Mesendoderm (in vitro differentiated cells): ENCODE data around the gene LDLRAD4.

Experiments
- DNase-seq: peaks from one replicate; pipeline ENCODE4 v3.0.0; 2013
- H2AK5ac ChIP-seq: 2 replicates; pipeline ENCODE4 v1.6.1; 2013; ENCODE audit warnings: low read length, inconsistent platforms
- H2BK120ac ChIP-seq: 2 replicates; pipeline ENCODE4 v1.6.1; 2013; ENCODE audit warnings: low read depth, mild to moderate bottlenecking, low read length, moderate library complexity, mixed read lengths
- H2BK15ac ChIP-seq: replicated peaks from 2 replicates; pipeline ENCODE4 v1.6.1; 2013; ENCODE audit warnings: low read depth, mild to moderate bottlenecking, moderate library complexity
- H2BK5ac ChIP-seq: 2 replicates; pipeline ENCODE4 v1.6.1; 2013; ENCODE audit warnings: low read length, inconsistent platforms
- H3K18ac ChIP-seq: 2 replicates; pipeline ENCODE4 v1.6.1; 2013; ENCODE audit warnings: mild to moderate bottlenecking, low read length, mixed read lengths
- H3K23ac ChIP-seq: one replicate; pipeline ENCODE4 v1.6.1; 2013; ENCODE audit warnings: low read length
- H3K27ac ChIP-seq: 2 replicates; pipeline ENCODE4 v1.5.1; 2013; ENCODE audit warnings: low read depth, mild to moderate bottlenecking, inconsistent platforms, low read length, moderate library complexity
- H3K27me3 ChIP-seq: 2 replicates; pipeline ENCODE4 v1.6.1; 2013; ENCODE audit warnings: low read length, control low read depth, mild to moderate bottlenecking, inconsistent platforms; ENCODE audit not compliant: insufficient read depth, poor library complexity
- H3K36me3 ChIP-seq: 2 replicates; pipeline ENCODE4 v1.6.1; 2013; ENCODE audit warnings: low read length, inconsistent platforms; ENCODE audit not compliant: control insufficient read depth, insufficient read depth
- H3K4ac ChIP-seq: one replicate; pipeline ENCODE4 v1.6.1; 2013; ENCODE audit warnings: low read depth, mild to moderate bottlenecking, low read length, moderate library complexity
- H3K4me1 ChIP-seq: 2 replicates; pipeline ENCODE4 v1.6.1; 2013; ENCODE audit warnings: low read depth, low read length, inconsistent platforms; ENCODE audit not compliant: control insufficient read depth
- H3K4me2 ChIP-seq: 2 replicates; pipeline ENCODE4 v1.6.1; 2013; ENCODE audit warnings: low read length
- H3K4me3 ChIP-seq: 2 replicates; pipeline ENCODE4 v1.5.1; 2013; ENCODE audit warnings: mild to moderate bottlenecking, low read length
- H3K56ac ChIP-seq: one replicate; pipeline ENCODE4 v1.6.1; 2013; ENCODE audit warnings: low read length
- H3K79me1 ChIP-seq: 2 replicates; pipeline ENCODE4 v1.6.1; 2013; ENCODE audit warnings: low read length, inconsistent platforms
- H3K79me2 ChIP-seq: 2 replicates; pipeline ENCODE4 v1.6.1; 2013; ENCODE audit warnings: mild to moderate bottlenecking, low read length; ENCODE audit not compliant: control insufficient read depth, insufficient read depth
- H3K9ac ChIP-seq: 2 replicates; pipeline ENCODE4 v1.6.1; 2013; ENCODE audit warnings: low read length, inconsistent platforms
- H4K5ac ChIP-seq: one replicate; pipeline ENCODE4 v1.6.1; 2013; ENCODE audit warnings: low read length
- H4K8ac ChIP-seq: one replicate; pipeline ENCODE4 v1.6.1; 2013; ENCODE audit warnings: low read depth, mild to moderate bottlenecking, control low read depth, low read length, moderate library complexity
- WGBS: extraction: QIAGEN DNeasy Blood & Tissue Kit; methylation state at CpG from one replicate; pipeline ENCODE4 v1.1.7; 2013; ENCODE audit warnings: low lambda C conversion rate, missing lambda C conversion rate; ENCODE audit not compliant: insufficient coverage; ENCODE audit errors: extremely low coverage; 5-methylcytosine and 5-hydroxymethylcytosine counted together

The LDLRAD4 gene

GRCh38 chr18:13381944-13382365 lies 163.4 kb downstream of the LDLRAD4 start:
- no peak overlapping the region for H3K4ac ChIP-seq
- no peak overlapping the region for H4K5ac ChIP-seq
- H3K23ac ChIP-seq, result no peak overlapping the region
- H3K79me2 ChIP-seq, result no peaks in the 10 kb centered on the region
- no peak overlapping the region for H3K18ac ChIP-seq
- H3K9ac ChIP-seq, result no peak overlapping the region
- H3K4me1 ChIP-seq, result no peaks in the 10 kb centered on the region
- no peak overlapping the region for H2BK5ac ChIP-seq
- no peak overlapping the region for H3K4me2 ChIP-seq
- H2BK120ac ChIP-seq, result no peak overlapping the region
- no peak overlapping the region for H3K56ac ChIP-seq
- no peak overlapping the region for H2BK15ac ChIP-seq
- no peak for DNase-seq
- no peaks in the 10 kb centered on the region for H3K79me1 ChIP-seq
- no peaks in the 10 kb centered on the region for H3K36me3 ChIP-seq
- H2AK5ac ChIP-seq, result no peak overlapping the region
- no peak overlapping the region for H3K4me3 ChIP-seq
- WGBS, result no CpG with 5 or more reads among the region's 14 CpGs
- no peaks in the 10 kb centered on the region for H3K27me3 ChIP-seq
- H4K8ac ChIP-seq, result no peak overlapping the region
- no peak overlapping the region for H3K27ac ChIP-seq

GRCh38 chr18:13382366-13382953 lies 163.9 kb downstream of the LDLRAD4 start:
- Histone ChIP-seq H2AK5ac (no peak overlapping the region), H3K36me3 (no peaks in the 10 kb centered on the region), H3K27ac (no peak overlapping the region), H3K4ac (no peak overlapping the region), H3K4me3 (no peak overlapping the region), H2BK120ac (no peak overlapping the region), H3K79me2 (no peaks in the 10 kb centered on the region), H3K9ac (no peak overlapping the region), H3K79me1 (no peaks in the 10 kb centered on the region), H2BK5ac (no peak overlapping the region), H4K5ac (no peak overlapping the region), H3K27me3 (no peaks in the 10 kb centered on the region), H2BK15ac (no peak overlapping the region), H3K18ac (no peak overlapping the region), H3K56ac (no peak overlapping the region), H3K4me1 (no peaks in the 10 kb centered on the region), H3K23ac (no peak overlapping the region), H4K8ac (no peak overlapping the region), H3K4me2 (no peak overlapping the region)
- no CpG with 5 or more reads among the region's 9 CpGs for WGBS
- no peak for DNase-seq

- Histone ChIP-seq H3K36me3 (no peaks in the 10 kb centered on the region), H3K23ac (no peak overlapping the region), H4K5ac (no peak overlapping the region), H3K18ac (no peak overlapping the region), H3K9ac (no peak overlapping the region), H3K79me1 (no peaks in the 10 kb centered on the region), H3K27ac (no peak overlapping the region), H2BK15ac (no peak overlapping the region), H3K56ac (no peak overlapping the region), H3K27me3 (no peaks in the 10 kb centered on the region), H3K4ac (no peak overlapping the region), H3K4me1 (no peaks in the 10 kb centered on the region), H2AK5ac (no peak overlapping the region), H3K4me3 (no peak overlapping the region), H2BK120ac (no peak overlapping the region), H3K79me2 (no peaks in the 10 kb centered on the region), H3K4me2 (no peak overlapping the region), H2BK5ac (no peak overlapping the region), H4K8ac (no peak overlapping the region)
- WGBS, result no CpG with 5 or more reads among the region's 19 CpGs
- no peak for DNase-seq
These were observed 164.6 kb downstream of the LDLRAD4 start for GRCh38 chr18:13382954-13383827.

GRCh38 chr18:13386891-13387801 lies 168.6 kb downstream of the LDLRAD4 start:
- Histone ChIP-seq H3K4me3 (no peak overlapping the region), H3K23ac (no peak overlapping the region), H3K4me1 (no peaks in the 10 kb centered on the region), H3K36me3 (no peaks in the 10 kb centered on the region), H3K79me2 (no peaks in the 10 kb centered on the region), H3K56ac (no peak overlapping the region), H3K27me3 (no peaks in the 10 kb centered on the region), H3K79me1 (no peaks in the 10 kb centered on the region), H2BK5ac (no peak overlapping the region), H3K4ac (no peak overlapping the region), H3K18ac (no peak overlapping the region), H2BK15ac (no peak overlapping the region), H3K9ac (no peak overlapping the region), H4K8ac (no peak overlapping the region), H2AK5ac (no peak overlapping the region), H3K27ac (no peak overlapping the region), H3K4me2 (no peak overlapping the region), H4K5ac (no peak overlapping the region), H2BK120ac (no peak overlapping the region)
- no peak for DNase-seq
- no CpG with 5 or more reads among the region's 40 CpGs for WGBS

GRCh38 chr18:13387855-13388548 lies 169.4 kb downstream of the LDLRAD4 start:
- H3K9ac ChIP-seq, result no peak overlapping the region
- H3K79me1 ChIP-seq, result no peaks in the 10 kb centered on the region
- H2BK5ac ChIP-seq, result no peak overlapping the region
- no peaks in the 10 kb centered on the region for H3K4me1 ChIP-seq
- H3K18ac ChIP-seq, result no peak overlapping the region
- H3K4ac ChIP-seq, result no peak overlapping the region
- no peak for DNase-seq
- H4K5ac ChIP-seq, result no peak overlapping the region
- H3K79me2 ChIP-seq, result no peaks in the 10 kb centered on the region
- no CpG with 5 or more reads among the region's 13 CpGs for WGBS
- no peak overlapping the region for H2AK5ac ChIP-seq
- H3K27me3 ChIP-seq, result no peaks in the 10 kb centered on the region
- no peaks in the 10 kb centered on the region for H3K36me3 ChIP-seq
- H3K56ac ChIP-seq, result no peak overlapping the region
- no peak overlapping the region for H2BK120ac ChIP-seq
- no peak overlapping the region for H4K8ac ChIP-seq
- no peak overlapping the region for H2BK15ac ChIP-seq
- H3K23ac ChIP-seq, result no peak overlapping the region
- H3K4me3 ChIP-seq, result no peak overlapping the region
- no peak overlapping the region for H3K27ac ChIP-seq
- no peak overlapping the region for H3K4me2 ChIP-seq
